Gastrocnemius medialis (tissue), 4 donors: ENCODE results near the gene MYO16.

ENCODE experiments used
- POLR2A ChIP-seq, 2 donors: fragments of 450-650 bp; IDR thresholded peaks; one replicate each; pipeline ENCODE4 v1.6.1; 2017; ENCODE audit warnings: antibody characterized with exemption in 2 of 2, mild to moderate bottlenecking in 2 of 2, moderate library complexity in 2 of 2
- TF ChIP-seq, protein P1 (sequence below), 5 experiments: fragments of 450-650 bp in 3 of 5; fragments of 200-600 bp in 2 of 5; sonication (generic) in 2 of 5; IDR thresholded peaks in 4 of 5; conservative IDR thresholded peaks in 1 of 5; 1 replicate in 4 of 5; 2 replicates in 1 of 5; pipeline ENCODE4 v1.5.1; 2016 to 2019; ENCODE audit warnings: antibody characterized with exemption in 5 of 5, mild to moderate bottlenecking in 3 of 5, moderate library complexity in 3 of 5

DNA sequence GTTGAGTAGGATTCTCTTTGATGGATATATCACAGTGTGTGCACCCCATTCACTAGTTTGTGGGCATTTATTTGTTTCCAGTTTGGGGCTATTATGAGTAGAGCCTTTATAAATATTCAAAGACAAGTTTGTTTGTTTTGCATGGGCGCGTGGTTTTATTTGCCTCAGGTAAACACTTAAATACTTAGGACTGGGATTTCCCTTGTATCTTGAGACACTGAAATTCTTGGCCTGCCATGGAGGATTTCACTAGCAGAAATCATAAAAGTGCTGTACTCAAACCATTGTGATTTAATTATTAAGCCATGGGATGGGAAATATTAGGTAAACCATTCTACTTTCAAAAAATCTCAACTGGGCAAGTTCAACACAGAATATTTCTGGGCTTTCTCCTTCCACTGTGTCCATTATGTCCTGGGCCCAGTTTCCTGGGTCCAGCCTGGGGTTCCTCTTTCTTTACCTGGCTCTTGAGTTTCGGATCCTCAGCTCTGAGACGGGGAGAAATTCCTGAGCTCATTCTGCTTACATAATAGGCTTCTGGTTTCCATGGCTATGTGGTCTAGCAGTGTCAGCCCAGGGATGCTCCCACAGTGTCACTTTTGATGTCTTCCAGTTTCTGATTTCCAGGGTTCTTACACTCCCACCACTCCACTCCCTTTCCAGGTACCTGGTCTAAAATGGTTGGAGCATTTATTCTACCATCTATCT, 14.4 kb downstream of the MYO16 start:
- TF ChIP-seq, protein P1, sequence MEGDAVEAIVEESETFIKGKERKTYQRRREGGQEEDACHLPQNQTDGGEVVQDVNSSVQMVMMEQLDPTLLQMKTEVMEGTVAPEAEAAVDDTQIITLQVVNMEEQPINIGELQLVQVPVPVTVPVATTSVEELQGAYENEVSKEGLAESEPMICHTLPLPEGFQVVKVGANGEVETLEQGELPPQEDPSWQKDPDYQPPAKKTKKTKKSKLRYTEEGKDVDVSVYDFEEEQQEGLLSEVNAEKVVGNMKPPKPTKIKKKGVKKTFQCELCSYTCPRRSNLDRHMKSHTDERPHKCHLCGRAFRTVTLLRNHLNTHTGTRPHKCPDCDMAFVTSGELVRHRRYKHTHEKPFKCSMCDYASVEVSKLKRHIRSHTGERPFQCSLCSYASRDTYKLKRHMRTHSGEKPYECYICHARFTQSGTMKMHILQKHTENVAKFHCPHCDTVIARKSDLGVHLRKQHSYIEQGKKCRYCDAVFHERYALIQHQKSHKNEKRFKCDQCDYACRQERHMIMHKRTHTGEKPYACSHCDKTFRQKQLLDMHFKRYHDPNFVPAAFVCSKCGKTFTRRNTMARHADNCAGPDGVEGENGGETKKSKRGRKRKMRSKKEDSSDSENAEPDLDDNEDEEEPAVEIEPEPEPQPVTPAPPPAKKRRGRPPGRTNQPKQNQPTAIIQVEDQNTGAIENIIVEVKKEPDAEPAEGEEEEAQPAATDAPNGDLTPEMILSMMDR (IDR thresholded peaks at IDR 0.05 in 4 of 5, conservative IDR thresholded peaks at IDR 0.05 in 1 of 5) = no peak
- TF ChIP-seq POLR2A (IDR thresholded peaks at IDR 0.05) = no peak
